NCI-H2227 (cell line): ENCODE data around the gene ZDHHC19.
A peak's percentile ranks its signal among the peaks of the same experiment; 100 is the strongest.
"Not testable (repeated sequence)": the region's sequence is repeated elsewhere in the genome, so short reads cannot be mapped to it uniquely, and the experiment has no call there.

ENCODE experiments used
- DNase-seq: peaks from one replicate; lab custom pipeline; 2025; ENCODE audit not compliant: unreplicated experiment; lab: John Stamatoyannopoulos, UW

The ZDHHC19 gene

GRCh38 chr3:196225763-196226364 is 14.7 kb upstream of the ZDHHC19 start:
- no peak for DNase-seq

- DNase-seq: no peak
These were observed 13.9 kb upstream of the ZDHHC19 start for GRCh38 chr3:196225086-196225485.

- DNase-seq: peak; percentile 16
These were observed 11.8 kb upstream of the ZDHHC19 start for GRCh38 chr3:196222876-196223595.

GRCh38 chr3:196220991-196221390 is 9.8 kb upstream of the ZDHHC19 start:
- DNase-seq: no peak

GRCh38 chr3:196220587-196220986 is 9.4 kb upstream of the ZDHHC19 start:
- no peak for DNase-seq

GRCh38 chr3:196219970-196220311 is 8.7 kb upstream of the ZDHHC19 start:
- peak; percentile 53 for DNase-seq

GRCh38 chr3:196219194-196219969 is 8.2 kb upstream of the ZDHHC19 start:
- peak; percentile 89 for DNase-seq

- DNase-seq: no peak
These were observed 7.0 kb upstream of the ZDHHC19 start for GRCh38 chr3:196218155-196218712.

GRCh38 chr3:196217307-196218154 is 6.3 kb upstream of the ZDHHC19 start:
- DNase-seq: no peak

- no peak for DNase-seq
These were observed 5.5 kb upstream of the ZDHHC19 start for GRCh38 chr3:196216681-196217211.

GRCh38 chr3:196216089-196216564 is 4.9 kb upstream of the ZDHHC19 start, which contains the start of gene SLC51A:
Gene SLC51A, plus strand, starts transcription at chr3:196216534. Its CDS starts 179 bp downstream, at chr3:196216713.
- DNase-seq: no peak

- no peak for DNase-seq
These were observed 4.4 kb upstream of the ZDHHC19 start for GRCh38 chr3:196215493-196216020.

GRCh38 chr3:196214783-196215441 is 3.7 kb upstream of the ZDHHC19 start:
- no peak for DNase-seq

- not testable (repeated sequence) for DNase-seq
These were observed 1.1 kb downstream of the ZDHHC19 start for GRCh38 chr3:196209944-196210672.

GRCh38 chr3:196208942-196209695 is 2.1 kb downstream of the ZDHHC19 start:
- no peak for DNase-seq

GRCh38 chr3:196207833-196208607 is 3.2 kb downstream of the ZDHHC19 start:
- peak; percentile 54 for DNase-seq

- DNase-seq: no peak
These were observed 3.9 kb downstream of the ZDHHC19 start for GRCh38 chr3:196207159-196207832.
